HepG2 (cell line): Measurements from ENCODE around the gene ZKSCAN8. TPM values are rescaled to one million over a fixed set of nuclear protein-coding genes. Genes with fewer than 3 reads are reported as not detected.

Experiments used
- CREM ChIP-seq, 2 experiments: sonication (generic) in 1 of 2; formaldehyde crosslinking in 1 of 2; IDR thresholded peaks; 2 replicates each; pipeline versions ENCODE4 v1.4.0 to v1.6.1; 2016 to 2020; ENCODE audit warnings: antibody characterized with exemption in 1 of 2, mild to moderate bottlenecking in 1 of 2, missing genetic modification reagents in 1 of 2
- GTF2F1 ChIP-seq: fragments of 150-350 bp; IDR thresholded peaks from 2 replicates; pipeline ENCODE4 v1.6.1; 2014; ENCODE audit warnings: low read length
- HINFP ChIP-seq: sonication (generic); formaldehyde crosslinking; IDR thresholded peaks from 2 replicates; pipeline ENCODE4 v1.4.0; 2020; ENCODE audit warnings: low read depth, mild to moderate bottlenecking, missing genetic modification reagents
- HIVEP1 ChIP-seq: sonication (generic); formaldehyde crosslinking; IDR thresholded peaks from 2 replicates; pipeline ENCODE4 v1.4.0; 2020; ENCODE audit warnings: mild to moderate bottlenecking, missing genetic modification reagents
- HNRNPUL1 ChIP-seq: fragments of 200-400 bp; formaldehyde crosslinking; IDR thresholded peaks from 2 replicates; pipeline ENCODE4 v1.6.1; 2017; ENCODE audit warnings: low read depth, mild to moderate bottlenecking, low read length, moderate library complexity
- ISX ChIP-seq: sonication (generic); formaldehyde crosslinking; conservative IDR thresholded peaks from 2 replicates; pipeline ENCODE4 v1.5.0; 2020; ENCODE audit warnings: missing genetic modification reagents
- JUND ChIP-seq: sonication (generic); formaldehyde crosslinking; IDR thresholded peaks from 2 replicates; pipeline ENCODE4 v1.8.0; 2022; ENCODE audit warnings: mild to moderate bottlenecking, missing genetic modification reagents
- MTA1 ChIP-seq: sonication (generic); formaldehyde crosslinking; IDR thresholded peaks from 2 replicates; pipeline ENCODE4 v1.4.0; 2020; ENCODE audit warnings: missing genetic modification reagents, mild to moderate bottlenecking, borderline replicate concordance
- PAX8 ChIP-seq: sonication (generic); formaldehyde crosslinking; IDR thresholded peaks from 2 replicates; pipeline ENCODE4 v1.8.0; 2022; ENCODE audit warnings: mild to moderate bottlenecking, missing genetic modification reagents, borderline replicate concordance
- RBM39 ChIP-seq: fragments of 200-400 bp; formaldehyde crosslinking; IDR thresholded peaks from one replicate; pipeline ENCODE4 v1.6.1; 2018; ENCODE audit warnings: antibody characterized with exemption, mild to moderate bottlenecking, low read depth, low read length; ENCODE audit not compliant: poor library complexity, severe bottlenecking
- SRF ChIP-seq: IDR thresholded peaks from 2 replicates; pipeline ENCODE4 v1.6.1; 2011; ENCODE audit warnings: mild to moderate bottlenecking, low read depth, low read length, moderate library complexity
- ZNF33A ChIP-seq: sonication (generic); formaldehyde crosslinking; IDR thresholded peaks from 2 replicates; pipeline ENCODE4 v1.5.1; 2020; ENCODE audit warnings: missing genetic modification reagents, mild to moderate bottlenecking, moderate library complexity, borderline replicate concordance
- ZNF619 ChIP-seq: sonication (generic); formaldehyde crosslinking; IDR thresholded peaks from 2 replicates; pipeline ENCODE4 v1.4.0; 2020; ENCODE audit warnings: mild to moderate bottlenecking, missing genetic modification reagents
- ZNF75D ChIP-seq: sonication (generic); formaldehyde crosslinking; IDR thresholded peaks from 2 replicates; pipeline ENCODE4 v1.8.1; 2023; ENCODE audit warnings: missing genetic modification reagents, mild to moderate bottlenecking, borderline replicate concordance
- ZNF776 ChIP-seq: sonication (generic); formaldehyde crosslinking; IDR thresholded peaks from 2 replicates; pipeline ENCODE4 v1.4.0; 2020; ENCODE audit warnings: mild to moderate bottlenecking, missing genetic modification reagents
- polyA plus RNA-seq, 8 experiments: library from polyadenylated mRNA; depleted of rRNA in 3 of 8; stranded (reverse) in 7 of 8; unstranded in 1 of 8; fragments of >200 nt; fragmentation: Illumina TruSeq in 4 of 8; extraction: Trizol in 4 of 8; gene quantifications; 2 replicates each; pipeline versions ENCODE4 v1.2.1 to v1.2.3, GENCODE V29; 2011 to 2016; ENCODE audit warnings: low read depth in 4 of 8, missing spikeins in 1 of 8, mixed read lengths in 1 of 8; ENCODE audit not compliant: insufficient read depth in 1 of 8
- total RNA-seq, 5 experiments: library from RNA; depleted of rRNA; stranded (reverse); fragments of >200 nt; fragmentation: Illumina TruSeq; extraction: Trizol; gene quantifications; 2 replicates each; pipeline ENCODE4 v1.2.3, GENCODE V29; 2016; ENCODE audit warnings: low read depth in 1 of 5
- TF ChIP-seq, protein P1 (sequence below), 2 experiments: sonication (generic) in 1 of 2; formaldehyde crosslinking in 1 of 2; IDR thresholded peaks; 2 replicates each; pipeline versions ENCODE4 v1.6.1 to v1.9.0; 2014 to 2022; ENCODE audit warnings: antibody characterized with exemption in 1 of 2, borderline replicate concordance in 1 of 2, inconsistent platforms in 1 of 2, low read depth in 1 of 2, missing genetic modification reagents in 1 of 2
- TF ChIP-seq, protein P2 (sequence below): sonication (generic); formaldehyde crosslinking; IDR thresholded peaks from 2 replicates; pipeline ENCODE4 v1.8.1; 2023; ENCODE audit warnings: mild to moderate bottlenecking, moderate library complexity, missing genetic modification reagents
- TF ChIP-seq, protein P3 (sequence below): sonication (generic); formaldehyde crosslinking; IDR thresholded peaks from 2 replicates; pipeline ENCODE4 v1.9.0; 2022; ENCODE audit warnings: low read depth, missing genetic modification reagents

ZKSCAN8 gene
- total and polyA plus RNA-seq, 2 of the 13 experiments (the other 11 are each of a cell fraction or from before 2014, with no cell fraction given) = 12.4 to 20.9 TPM

- TF ChIP-seq, protein P1, sequence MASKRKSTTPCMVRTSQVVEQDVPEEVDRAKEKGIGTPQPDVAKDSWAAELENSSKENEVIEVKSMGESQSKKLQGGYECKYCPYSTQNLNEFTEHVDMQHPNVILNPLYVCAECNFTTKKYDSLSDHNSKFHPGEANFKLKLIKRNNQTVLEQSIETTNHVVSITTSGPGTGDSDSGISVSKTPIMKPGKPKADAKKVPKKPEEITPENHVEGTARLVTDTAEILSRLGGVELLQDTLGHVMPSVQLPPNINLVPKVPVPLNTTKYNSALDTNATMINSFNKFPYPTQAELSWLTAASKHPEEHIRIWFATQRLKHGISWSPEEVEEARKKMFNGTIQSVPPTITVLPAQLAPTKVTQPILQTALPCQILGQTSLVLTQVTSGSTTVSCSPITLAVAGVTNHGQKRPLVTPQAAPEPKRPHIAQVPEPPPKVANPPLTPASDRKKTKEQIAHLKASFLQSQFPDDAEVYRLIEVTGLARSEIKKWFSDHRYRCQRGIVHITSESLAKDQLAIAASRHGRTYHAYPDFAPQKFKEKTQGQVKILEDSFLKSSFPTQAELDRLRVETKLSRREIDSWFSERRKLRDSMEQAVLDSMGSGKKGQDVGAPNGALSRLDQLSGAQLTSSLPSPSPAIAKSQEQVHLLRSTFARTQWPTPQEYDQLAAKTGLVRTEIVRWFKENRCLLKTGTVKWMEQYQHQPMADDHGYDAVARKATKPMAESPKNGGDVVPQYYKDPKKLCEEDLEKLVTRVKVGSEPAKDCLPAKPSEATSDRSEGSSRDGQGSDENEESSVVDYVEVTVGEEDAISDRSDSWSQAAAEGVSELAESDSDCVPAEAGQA (IDR thresholded peaks at IDR 0.05; ENCODE audit: low read depth) = no peak
- TF ChIP-seq, protein P1 (CRISPR knock-in tag; IDR thresholded peaks at IDR 0.05; ENCODE audit: borderline replicate concordance) = 0 out of 2 replicates have a peak, but pooled peaks have one; percentile 22
- TF ChIP-seq ISX (CRISPR knock-in tag) = 0 out of 2 replicates have a peak, but pooled peaks have one; percentile 35
- no peak for TF ChIP-seq ZNF33A (CRISPR knock-in tag)
- TF ChIP-seq PAX8 = no peak
- no peak for TF ChIP-seq HNRNPUL1
- TF ChIP-seq, protein P2, sequence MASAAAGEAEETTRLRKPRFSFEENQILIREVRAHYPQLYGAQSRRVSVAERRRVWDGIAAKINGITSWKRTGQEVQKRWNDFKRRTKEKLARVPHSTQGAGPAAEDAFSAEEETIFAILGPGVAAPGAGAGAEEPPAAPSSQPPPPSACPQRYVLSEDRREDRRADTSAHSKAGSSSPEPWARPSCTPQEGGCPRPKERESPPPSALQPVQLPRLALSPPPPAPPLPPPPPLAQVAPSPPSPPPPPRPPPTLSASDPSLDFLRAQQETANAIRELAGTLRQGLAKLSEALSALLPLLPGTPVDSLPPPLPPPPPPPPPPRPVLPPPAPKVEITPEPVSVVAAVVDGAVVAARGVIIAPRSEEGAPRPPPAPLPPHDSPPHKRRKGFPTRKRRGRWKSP (CRISPR knock-in tag) = 0 out of 2 replicates have a peak, but pooled peaks have one; percentile 39
- TF ChIP-seq SRF = peak; percentile 87
- TF ChIP-seq ZNF75D (CRISPR knock-in tag) = no peak
- TF ChIP-seq HIVEP1 = 0 out of 2 replicates have a peak, but pooled peaks have one; percentile 10
- 0 out of 2 replicates have a peak, but pooled peaks have one; percentile 19 for TF ChIP-seq CREM (IDR thresholded peaks at IDR 0.05)
- no peak for TF ChIP-seq CREM (CRISPR knock-in tag; IDR thresholded peaks at IDR 0.05)
- TF ChIP-seq GTF2F1 = no peak
- no peak for TF ChIP-seq HINFP (CRISPR knock-in tag)
- TF ChIP-seq MTA1 = peak; percentile 49; the same call in 1 of the 2 replicates
- TF ChIP-seq ZNF619 (CRISPR knock-in tag) = no peak
- TF ChIP-seq RBM39 = no peak
- TF ChIP-seq ZNF776 (CRISPR knock-in tag) = no peak
- TF ChIP-seq JUND (CRISPR knock-in tag) = peak; percentile 23; the same call in 1 of the 2 replicates
- TF ChIP-seq, protein P3, sequence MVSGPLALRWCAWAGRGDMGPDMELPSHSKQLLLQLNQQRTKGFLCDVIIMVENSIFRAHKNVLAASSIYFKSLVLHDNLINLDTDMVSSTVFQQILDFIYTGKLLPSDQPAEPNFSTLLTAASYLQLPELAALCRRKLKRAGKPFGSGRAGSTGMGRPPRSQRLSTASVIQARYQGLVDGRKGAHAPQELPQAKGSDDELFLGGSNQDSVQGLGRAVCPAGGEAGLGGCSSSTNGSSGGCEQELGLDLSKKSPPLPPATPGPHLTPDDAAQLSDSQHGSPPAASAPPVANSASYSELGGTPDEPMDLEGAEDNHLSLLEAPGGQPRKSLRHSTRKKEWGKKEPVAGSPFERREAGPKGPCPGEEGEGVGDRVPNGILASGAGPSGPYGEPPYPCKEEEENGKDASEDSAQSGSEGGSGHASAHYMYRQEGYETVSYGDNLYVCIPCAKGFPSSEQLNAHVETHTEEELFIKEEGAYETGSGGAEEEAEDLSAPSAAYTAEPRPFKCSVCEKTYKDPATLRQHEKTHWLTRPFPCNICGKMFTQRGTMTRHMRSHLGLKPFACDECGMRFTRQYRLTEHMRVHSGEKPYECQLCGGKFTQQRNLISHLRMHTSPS (CRISPR knock-in tag) = no peak
These were observed 19.9 kb downstream of the ZKSCAN8 start (continued) for GRCh38 chr6:28161410-28162079.
